GM21381 (cell line): Measurements from ENCODE around the gene TLCD5.

ENCODE experiments used
- ATAC-seq: cut with Tn5 transposase; IDR thresholded peaks from one replicate; pipeline ENCODE4 v1.9.1; 2021; ENCODE audit warnings: mild to moderate bottlenecking, moderate library complexity; ENCODE audit not compliant: unreplicated experiment

TLCD5 gene

DNA sequence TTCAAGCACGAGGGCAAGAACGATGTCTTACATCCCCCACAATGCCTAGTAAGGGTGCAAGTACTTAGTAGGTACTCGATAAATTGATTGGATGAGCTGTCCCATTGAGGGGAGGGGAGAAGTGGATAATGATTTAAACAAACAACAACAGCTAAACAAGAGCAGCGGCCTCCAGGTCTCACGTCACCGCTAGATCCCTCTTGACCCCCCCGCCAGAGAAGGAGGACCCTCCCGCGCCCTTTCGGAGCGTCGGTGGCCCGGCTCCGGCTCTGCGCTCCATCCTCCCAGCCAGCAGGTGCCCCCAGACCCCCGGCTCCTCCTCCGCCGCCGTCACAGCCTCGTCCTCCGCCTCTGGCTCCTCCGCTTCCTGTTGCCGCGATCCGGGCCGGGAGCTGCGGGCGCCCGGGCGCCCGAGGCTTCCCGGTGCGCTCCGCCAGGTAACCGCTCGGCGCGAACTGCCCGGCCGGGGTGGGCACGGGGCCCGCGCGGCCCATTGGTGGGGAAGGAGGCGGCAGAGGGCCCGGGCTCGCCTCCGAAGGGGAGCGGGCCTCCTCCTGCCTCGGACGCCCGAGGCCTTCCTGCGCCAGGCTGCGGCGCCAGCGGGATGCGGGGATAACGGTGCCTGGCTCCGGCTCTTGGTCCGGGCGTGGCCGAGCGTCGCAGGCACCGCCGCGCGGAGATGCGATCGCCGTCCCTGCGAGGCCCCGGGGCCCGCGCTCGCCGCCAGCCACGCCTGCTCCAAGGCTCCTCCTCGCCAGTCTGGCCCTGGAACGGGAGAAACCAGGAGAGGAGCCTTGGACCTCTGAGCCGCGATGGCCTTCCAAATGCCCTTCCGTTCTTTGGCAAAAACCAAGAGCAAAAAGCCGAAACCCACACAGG is at the start of gene TLCD5:
TLCD5 (plus strand) TSS at position 368 of the 879 bp plus-strand sequence. CDS start 2,143 bp downstream, outside the sequence.
- peak; percentile 51 for ATAC-seq

DNA sequence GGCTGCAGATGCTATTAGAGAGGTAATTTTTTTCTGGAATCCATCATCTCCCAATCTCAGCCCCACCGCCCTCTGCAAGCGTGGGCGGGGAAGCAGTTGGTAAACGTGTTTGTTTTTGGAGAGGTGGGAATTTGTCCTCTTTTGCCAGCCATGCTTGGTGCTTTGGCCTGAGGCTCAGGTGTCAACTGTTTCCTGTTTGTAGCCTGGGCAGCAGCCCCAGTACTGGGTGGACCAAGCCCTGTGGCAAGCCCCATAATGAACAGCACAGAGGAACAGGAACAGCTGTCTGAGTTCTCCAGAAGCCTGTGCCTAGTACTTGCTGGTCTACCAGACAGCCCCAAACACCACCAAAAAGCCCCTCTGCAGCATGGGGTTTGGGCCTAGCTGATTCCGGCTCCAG is 45.6 kb upstream of the TLCD5 start:
- ATAC-seq, result no peak

DNA sequence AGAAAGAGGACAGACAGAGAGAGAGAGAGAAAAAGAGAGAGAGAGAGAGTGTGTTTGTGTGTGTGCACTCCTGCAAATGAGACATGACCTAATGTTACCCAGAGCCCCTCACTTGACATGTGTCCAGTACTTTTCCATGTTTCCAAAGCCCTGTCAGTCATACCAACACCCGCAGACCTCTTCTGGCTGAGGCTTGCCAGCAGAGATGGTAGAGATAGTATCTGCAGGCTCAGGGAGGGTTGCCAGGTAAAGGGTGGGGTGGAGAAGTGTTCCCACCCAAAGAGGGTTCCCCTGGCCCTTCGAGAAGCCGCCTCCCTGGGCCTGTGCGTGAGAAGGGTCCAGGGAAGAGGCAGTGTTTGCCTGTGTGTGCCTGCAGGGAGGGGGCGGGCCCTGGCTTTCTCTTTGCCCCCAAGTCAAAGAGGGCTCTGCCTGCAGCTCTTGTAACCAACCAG is 44.5 kb upstream of the TLCD5 start:
- ATAC-seq, result no peak

DNA sequence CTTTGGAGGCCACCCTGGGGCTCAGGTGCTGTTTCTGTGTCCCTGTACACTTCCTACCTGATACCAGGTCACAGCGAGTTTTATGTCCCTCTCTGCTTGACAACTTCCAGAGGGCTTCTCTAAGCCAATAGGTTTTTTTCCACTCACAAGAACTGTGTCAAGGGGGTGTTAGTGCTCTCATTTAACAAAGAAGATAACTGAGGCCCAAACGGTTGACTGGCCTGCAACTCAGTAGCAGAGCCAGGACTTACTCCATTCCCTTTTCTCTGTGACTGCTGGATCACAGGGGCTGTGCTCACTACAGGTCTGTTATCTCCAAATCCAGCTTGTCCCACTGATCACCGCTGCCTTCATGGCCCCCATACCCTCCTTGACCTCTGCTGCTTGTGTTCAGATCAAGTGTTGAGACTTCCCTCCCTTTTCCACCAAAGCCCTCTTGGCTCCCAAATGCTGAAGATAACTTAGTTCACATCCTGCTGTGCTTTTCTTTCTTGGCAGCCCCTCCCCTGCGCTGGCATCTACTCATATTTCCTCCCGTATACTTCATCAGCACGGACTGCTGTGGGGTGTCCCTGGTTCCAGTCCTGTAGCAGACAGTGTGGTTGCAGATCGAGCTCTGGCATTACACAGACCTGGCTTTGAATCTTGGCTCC is 43.8 kb upstream of the TLCD5 start:
- ATAC-seq, result no peak

DNA sequence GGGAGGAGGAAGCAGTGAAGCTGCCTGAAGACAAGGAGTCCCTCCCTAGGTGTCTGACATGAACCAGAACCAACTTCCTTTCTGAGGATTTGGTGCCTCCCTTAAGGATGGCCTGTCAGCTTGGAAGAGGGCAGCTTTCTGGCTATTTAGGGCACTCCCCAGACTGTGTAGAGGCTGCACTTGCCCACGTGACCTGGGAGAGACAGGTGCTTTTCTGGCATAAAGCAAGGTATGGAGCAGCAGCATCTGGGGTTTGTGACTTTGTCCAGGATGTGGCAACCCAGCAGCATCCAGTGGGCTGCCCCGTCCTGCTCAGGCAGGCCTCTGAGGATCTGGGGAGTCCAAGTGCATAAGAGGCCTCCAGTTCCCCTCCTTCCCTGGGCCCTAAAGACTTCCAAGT is 42.0 kb upstream of the TLCD5 start:
- no peak for ATAC-seq

DNA sequence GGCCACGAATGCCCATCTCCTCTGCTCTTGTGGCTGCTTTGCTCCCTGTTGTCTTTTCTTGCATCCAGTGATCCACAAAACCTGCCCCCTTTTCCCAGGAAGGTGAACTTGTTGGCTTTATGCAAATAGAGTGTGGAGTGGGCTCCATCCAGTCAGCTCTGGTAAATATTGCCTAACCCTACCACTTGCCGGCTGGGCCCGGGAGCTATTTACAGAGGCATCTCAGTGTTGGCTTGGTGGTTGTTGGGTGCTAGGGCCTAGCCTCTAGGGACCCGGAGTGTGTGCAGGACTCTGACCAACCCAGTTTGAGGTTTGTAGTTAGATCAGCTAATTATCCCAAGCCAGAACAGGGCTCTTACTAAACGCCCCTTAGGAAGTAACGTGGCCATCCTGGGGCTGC is 40.8 kb upstream of the TLCD5 start:
- ATAC-seq, result no peak

DNA sequence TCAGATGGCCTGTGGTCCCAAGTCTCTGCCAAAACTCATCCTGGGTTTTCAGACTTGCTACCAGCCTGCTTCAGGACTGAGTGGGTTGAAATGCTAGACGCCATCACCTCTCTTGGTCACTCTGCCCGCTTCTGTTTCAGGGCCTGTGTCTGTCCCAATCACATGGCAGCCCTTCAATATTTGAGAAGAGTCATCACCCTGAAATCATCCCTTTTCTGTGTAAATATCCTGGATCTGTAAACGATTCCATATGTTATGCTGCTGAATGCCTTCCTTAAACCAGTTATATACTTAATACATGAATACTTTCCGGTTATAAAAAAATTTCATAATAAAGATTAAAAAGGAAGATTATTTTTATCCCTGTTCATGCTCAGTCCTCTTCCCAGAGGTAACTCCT is 39.8 kb upstream of the TLCD5 start:
- ATAC-seq, result no peak

DNA sequence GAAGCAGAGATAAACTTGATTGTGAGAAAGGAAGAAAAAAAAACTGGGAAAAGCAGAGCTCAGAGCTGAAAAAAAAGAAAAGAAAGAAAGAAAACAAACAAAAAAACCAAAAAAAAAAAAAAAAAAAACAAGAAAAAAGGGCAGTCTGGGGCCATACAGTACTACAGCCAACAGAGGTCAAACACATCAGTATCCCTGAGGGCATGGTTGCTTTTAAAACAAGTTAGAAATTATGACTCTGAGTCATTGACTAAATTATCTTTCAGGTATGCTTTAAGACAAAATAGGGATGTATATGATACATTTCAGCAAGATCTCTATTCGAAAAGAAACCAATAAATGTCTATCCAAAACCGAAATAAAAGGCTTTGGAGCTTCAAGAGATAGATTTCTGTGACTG is 37.1 kb upstream of the TLCD5 start:
- no peak for ATAC-seq

DNA sequence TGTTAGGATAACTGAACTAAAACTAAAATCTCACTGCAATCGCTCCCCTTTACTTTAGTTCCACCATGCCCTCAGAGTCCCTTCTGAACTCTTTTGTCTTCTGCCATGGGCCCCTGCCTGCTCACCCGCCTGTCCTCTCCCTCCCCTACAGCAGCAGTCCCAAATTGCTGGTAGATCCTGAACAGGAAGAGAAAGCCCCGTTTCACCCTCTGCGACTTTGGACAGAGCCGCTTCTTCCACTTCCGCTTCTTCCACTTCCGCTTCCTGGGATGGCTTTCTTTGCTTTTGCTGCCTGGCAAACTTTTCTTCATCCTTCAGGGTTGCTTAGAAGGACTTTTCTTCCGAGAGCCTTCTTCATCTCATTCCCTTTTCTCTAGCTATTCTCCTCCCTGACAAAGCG is 35.7 kb upstream of the TLCD5 start:
- ATAC-seq, result no peak

DNA sequence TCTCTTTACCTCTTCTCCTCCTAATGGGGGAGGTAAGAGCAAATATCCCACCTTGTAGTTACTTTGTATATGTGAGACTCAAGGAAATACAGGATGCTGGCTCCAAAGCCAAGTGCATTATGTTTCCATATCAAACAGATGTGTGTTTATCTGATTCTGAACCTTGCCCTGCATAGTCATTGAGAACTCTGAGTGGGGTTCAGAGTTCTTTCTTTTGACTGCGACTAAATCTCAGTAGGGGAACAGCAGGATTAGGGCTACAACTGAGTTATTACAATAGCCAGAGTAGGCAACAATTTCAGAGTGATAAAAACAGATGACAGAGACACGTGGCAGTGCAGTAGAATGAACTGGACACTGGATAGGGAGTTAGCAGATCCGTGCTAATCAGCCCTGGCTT is 34.1 kb upstream of the TLCD5 start:
- no peak for ATAC-seq

DNA sequence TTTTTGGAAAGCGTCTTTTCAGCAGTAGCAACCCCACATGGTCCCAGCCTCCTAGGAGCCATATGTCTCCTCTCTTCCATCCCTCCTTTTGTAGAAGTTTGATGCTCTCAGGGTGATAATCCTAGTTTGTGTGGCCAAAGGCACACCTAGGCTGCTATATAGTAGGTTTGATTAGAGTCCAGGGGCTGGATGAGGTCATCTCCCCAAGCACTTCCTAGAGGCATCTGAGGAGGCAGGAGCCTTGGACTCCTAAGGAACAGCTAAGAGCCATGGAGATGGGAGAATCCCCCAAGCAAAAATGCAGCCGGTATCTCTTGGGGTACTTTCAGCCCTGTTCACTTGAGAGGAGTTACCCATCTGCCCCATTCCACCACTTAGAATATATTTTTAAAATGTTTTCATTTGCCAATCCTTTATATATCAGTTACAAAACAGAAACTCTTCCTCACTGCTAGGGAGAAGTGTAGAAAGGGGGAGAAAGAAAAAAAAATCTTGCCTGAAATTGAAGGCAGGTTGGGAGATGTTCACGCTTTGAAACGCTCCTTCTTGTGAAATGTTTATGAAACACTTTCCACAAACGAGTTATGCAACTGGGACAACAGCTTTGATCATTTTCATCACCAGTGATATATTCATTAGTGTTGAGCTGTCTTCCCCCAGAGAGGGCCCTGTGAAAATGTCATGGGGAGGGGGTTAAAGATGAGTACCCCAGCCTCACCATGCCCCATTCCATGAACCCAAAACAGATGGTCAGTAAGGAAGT is 31.9 kb upstream of the TLCD5 start:
- no peak for ATAC-seq

DNA sequence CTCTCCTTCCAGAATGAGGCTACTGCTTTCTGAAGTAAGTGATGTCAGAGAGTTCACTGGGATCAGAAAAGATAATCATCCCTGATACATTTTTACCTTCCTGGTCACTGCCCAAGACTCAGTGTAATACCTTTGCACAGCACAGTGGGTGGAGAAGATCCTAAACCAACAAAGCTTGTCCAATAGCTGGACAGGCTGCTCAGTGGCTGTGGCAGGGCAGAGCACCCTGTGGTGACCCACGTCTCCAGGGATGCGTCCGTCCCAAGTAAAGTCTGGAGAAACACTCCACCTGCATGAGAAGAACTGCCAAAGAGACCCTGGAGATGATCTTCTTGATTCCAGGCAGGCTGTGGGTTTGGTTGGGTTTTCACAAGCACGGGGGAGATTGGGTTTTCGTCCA is 31.0 kb upstream of the TLCD5 start:
- ATAC-seq, result no peak

DNA sequence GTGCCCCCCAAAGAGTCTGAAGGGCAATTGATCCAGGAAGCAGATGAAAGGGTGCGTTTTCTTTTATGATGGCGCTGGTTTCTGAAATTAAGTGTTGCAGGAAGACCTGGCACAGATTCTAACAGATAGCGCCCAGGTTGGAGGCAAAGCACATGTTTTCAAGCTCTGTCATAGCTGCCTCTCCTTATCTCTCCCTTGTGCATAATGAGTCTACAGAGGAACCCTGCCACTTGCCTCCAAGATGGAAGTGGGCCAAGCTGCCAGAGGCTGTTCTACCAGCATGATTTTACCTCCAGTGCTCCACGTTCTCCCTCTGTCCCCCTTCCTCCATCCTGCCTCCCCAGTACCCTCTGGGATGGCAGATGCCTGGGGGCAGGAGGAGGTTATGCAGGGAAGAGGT is 30.0 kb upstream of the TLCD5 start:
- ATAC-seq, result no peak

DNA sequence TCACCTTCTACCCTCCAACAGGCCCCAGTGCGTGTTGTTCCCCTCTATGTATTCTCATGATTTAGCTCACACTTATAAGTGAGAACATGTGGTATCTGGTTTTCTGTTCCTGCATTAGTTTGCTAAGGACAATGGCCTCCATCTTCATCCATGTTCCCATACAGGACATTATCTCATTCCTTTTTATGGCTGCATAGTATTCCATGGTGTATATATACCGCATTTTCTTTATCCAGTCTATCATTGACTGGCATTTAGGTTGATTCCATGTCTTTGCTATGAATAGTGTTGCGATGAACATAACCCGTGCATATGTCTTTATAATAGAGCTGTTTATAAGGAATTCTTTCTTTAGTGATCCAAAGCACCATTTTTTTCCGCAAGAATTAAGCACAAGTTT is 28.5 kb upstream of the TLCD5 start:
- no peak for ATAC-seq

DNA sequence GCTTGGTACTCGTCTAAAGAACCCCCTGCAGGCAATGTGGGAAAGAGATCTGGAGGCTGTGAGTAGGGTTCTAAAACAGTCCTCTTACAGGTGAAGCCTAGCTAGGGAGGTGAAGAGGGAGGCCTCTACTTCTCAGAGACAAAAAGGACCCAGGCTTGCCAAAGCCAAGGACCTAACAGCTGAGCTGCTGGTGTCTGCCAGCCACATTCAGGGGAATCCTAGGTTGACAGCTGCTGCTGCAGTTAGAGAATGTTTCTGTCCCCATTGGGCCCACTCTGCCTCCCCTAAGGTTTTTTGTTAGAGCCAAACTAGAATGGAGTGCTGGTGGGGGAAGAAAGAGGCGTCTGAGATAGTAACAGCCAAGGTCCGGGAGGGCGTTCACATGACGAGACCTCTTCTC is 26.6 kb upstream of the TLCD5 start:
- ATAC-seq, result no peak

DNA sequence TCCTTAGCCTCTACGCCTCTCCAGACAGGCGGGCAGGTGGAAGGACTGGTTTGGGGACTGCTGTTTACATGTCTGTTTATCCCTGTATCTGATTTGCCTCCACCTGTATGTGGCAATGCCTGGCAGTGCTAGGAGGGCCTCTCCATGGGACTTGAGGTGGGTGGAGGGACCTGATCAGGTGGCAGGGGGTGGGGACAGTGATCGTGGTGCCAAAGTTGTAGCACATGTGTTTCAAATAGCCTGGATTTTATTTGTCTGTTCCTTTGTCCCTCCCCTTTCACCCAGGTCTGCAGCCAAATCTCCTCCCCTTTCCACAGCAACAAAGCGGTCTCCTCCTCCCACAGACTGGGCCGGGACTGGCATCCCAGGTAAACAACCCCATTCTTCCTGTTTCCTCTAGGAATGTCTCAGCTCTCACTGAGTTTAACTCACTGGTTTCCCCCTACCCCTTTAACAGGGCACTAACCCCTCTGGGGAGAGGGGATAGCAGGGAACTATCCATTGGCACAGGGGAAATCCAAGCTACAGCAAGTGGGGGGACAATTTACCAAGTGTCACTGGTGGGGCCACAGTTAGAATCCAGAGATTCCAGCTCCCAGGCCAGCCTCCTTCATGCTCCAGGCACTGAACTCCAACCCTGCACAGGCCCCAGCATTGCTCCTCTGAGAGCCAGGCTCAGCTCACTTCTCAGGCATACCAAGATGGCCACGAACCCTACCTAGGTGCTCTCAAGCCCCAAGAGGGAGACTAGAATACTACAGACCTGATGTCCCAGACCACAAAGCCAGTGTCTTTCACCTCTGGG is 22.9 kb upstream of the TLCD5 start:
- ATAC-seq, result no peak

DNA sequence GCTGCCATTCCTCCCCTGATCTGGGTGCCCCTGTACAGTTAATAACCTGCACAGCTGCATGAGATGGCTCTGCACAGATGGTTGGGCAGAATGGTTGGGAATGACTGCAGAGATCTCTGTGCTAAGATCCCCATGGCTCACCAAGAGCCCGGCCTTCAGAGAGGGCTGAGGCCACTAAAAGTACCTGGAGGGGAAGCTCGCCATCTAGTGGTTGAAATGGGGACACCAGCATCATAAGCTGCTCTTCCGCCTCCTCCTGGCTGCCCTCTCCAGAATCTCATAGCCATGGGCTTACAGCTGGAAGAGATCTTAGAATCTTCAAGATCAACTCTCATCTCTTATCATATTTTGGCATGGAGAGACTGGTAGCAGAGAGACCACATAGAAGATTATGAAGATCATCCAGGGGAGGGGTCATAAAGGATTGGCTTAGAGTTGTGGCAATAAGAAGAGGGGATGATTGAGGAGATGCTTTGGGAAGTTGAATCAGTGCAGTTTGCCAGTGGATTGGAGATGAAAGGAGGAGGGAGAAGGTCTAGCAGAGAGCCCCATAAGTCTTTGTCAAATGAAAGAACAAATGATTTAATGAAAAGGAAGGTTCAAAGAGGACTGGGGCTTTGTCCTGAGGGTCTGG is 22.0 kb upstream of the TLCD5 start:
- peak; percentile 79 for ATAC-seq

DNA sequence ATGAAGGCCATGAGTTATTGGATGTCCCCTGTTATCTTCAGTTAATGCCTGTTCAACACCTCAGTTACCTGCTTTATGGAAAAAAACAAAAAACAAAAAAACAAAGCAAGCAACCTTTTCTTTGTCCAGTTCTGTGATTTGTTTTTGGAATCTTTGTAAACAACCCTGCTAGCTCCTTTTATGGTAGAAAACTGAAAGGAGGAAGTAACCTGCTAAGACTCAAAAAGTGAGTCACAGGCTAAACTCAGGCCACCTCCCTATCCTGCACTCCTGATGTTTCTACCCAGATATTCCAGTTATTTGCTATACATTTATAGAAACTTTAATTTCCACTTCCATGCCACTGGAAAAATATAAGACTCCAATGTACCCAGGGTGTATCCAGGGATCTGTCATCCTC is 20.6 kb upstream of the TLCD5 start:
- ATAC-seq, result no peak

DNA sequence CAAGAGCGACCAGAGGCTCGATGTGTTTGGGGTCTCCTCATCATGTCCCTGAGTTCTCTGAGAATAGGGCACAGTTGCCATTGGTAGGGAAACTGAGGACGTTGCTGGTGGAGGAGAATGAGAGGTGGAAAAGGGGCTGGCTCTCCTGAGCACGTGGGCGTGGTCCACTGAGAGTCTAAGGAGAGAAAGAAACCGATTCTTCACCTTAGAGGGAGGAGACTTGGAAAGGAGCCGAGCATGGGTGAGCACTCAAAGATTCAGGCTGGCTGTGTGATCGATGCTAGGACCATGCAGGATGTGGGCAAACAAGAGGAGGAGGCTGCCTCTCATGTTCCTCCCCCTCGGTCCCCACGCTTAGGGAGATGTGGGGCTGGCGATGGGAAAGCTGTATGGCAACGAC is 19.8 kb upstream of the TLCD5 start:
- no peak for ATAC-seq

DNA sequence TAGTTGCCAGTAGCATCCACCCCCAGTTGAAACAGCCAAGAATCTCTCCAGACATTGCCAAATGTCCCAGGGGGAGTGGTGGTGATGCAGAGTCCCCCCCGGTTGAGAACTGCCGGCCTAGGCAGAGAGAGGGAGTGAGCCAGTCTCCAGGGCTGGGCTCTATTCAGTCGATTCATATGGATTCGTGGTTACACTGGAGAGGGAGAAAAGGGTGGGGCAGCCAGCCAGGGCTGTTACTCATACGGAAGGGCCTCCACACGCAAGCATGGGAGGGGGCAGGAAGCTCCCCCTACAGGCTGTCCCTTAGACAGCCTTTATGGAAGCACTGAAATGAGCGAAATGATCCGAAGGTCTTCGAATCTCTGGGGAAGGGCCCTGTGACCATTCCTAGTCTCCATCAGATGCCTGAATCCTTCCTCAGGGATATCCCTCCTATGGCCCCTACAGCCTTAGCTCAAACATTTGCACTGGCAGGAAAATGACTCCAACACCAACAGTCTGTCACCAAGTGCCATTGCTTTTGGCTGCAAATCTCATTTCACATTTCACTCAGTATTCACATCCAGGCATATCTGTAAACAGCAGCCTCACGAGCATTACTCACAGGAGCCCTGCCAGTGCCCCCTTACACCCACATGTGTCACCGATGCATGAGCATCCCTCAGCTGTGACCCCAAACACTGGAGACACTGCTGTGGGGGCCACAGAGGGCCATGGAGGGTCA is 18.4 kb upstream of the TLCD5 start:
- no peak for ATAC-seq
